Activated T-helper 9 cell treated with anti-CD3 and anti-CD28 coated beads, Interleukin-2, amount 50 U/mL, for 16 hours (primary cell): Measurements from ENCODE around the gene GPHN.

ENCODE experiments used
- DNase-seq: peaks from one replicate; pipeline ENCODE4 v3.0.0-alpha.2; 2020; ENCODE audit warnings: low read depth

Gene GPHN

GRCh38 chr14:66959437-66960050 lies 451.6 kb downstream of the GPHN start:
- no peak for DNase-seq

DNA sequence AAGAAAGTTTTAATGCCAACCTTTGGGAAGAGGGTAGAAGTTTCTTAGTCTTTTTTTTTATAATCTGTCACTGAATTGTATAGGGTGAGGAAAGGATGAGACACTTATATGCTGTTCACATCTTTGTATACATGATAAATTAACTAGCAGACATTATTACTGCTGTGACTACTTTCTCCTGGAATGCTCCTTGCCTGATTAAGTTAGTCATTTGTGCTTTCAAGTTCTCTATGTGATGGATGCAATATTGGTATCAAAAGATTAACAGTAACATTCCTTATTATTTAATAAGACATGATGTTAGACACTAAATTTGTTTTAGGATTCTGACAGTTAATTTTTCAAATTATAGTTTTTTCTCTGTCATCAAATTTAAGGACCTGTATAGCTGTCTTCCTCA lies 457.9 kb downstream of the GPHN start:
- DNase-seq: no peak

GRCh38 chr14:66972469-66972868 lies 464.5 kb downstream of the GPHN start:
- DNase-seq: no peak

- no peak for DNase-seq
Measured at GRCh38 chr14:66974397-66975025, 466.6 kb downstream of the GPHN start.

DNA sequence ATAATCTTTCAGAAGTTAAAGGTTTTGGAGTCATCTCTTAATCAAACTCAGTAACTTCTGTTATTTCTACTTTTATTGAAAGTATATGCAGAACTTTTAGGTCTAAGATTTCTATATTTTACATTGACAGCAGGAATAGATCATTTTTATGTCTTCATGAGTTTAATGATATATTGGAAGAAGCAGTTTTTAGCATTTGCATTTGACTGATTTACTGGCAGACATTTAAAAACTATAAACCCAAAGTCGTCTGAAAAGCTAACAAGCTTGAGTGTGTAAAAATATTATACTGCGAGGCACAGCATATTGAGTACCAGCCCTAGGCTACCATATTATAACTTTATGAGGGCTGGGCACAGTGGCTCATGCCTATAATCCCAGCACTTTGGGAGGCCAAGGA lies 467.3 kb downstream of the GPHN start:
- DNase-seq: no peak

GRCh38 chr14:66979101-66979974 lies 471.4 kb downstream of the GPHN start:
- DNase-seq: no peak

GRCh38 chr14:66982247-66982646 lies 474.3 kb downstream of the GPHN start:
- DNase-seq: no peak

GRCh38 chr14:66992776-66993175 lies 484.8 kb downstream of the GPHN start:
- no peak for DNase-seq

GRCh38 chr14:66993512-66993911 lies 485.6 kb downstream of the GPHN start:
- DNase-seq: no peak

- DNase-seq: no peak
Measured at GRCh38 chr14:66998013-66998412, 490.1 kb downstream of the GPHN start.

GRCh38 chr14:66999978-67000377 lies 492.0 kb downstream of the GPHN start:
- DNase-seq: no peak

- DNase-seq: no peak
Measured at GRCh38 chr14:67002994-67003753, 495.2 kb downstream of the GPHN start.

GRCh38 chr14:67004521-67004920 lies 496.6 kb downstream of the GPHN start:
- DNase-seq: no peak

DNA sequence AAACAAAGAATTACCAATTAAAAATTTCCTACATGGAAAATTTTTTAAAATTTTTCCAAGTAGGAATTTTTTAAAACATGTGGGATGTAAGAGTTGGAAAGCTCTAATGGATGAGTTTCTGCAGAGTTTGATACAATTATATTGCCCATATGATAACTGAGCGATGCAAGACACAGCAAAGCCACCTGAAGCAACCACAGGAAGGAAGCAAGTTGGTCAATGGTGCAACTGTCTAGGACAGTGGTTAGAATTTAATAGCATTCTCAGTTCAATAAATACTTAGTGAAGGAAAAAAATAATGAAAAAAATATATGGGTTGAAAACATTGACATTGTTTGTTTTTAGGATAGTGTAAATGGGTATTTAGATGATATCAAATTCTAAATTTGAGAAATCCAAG lies 502.7 kb downstream of the GPHN start:
- no peak for DNase-seq

- DNase-seq: no peak
Measured at GRCh38 chr14:67016856-67017255, 508.9 kb downstream of the GPHN start.

- DNase-seq: no peak
Measured at GRCh38 chr14:67018720-67019119, 510.8 kb downstream of the GPHN start.

DNA sequence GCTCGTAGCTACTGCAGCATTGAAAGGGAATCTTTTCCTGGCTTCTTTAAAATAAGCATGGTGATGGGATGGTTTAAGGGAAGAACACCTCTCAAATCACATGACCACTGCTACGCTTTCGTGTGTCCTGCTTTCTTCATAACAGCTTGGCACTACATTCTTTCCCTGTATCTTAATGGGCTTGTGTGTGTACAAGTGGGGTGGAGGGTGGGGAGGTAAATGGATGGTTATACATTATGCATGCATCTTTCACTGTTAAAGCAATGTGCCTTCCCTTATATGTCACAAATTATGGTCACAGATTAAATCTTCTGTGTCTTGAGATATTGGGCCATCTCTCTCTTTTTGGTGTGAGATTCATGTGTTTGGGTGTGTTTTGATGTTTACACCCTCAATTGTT lies 511.8 kb downstream of the GPHN start:
- no peak for DNase-seq

DNA sequence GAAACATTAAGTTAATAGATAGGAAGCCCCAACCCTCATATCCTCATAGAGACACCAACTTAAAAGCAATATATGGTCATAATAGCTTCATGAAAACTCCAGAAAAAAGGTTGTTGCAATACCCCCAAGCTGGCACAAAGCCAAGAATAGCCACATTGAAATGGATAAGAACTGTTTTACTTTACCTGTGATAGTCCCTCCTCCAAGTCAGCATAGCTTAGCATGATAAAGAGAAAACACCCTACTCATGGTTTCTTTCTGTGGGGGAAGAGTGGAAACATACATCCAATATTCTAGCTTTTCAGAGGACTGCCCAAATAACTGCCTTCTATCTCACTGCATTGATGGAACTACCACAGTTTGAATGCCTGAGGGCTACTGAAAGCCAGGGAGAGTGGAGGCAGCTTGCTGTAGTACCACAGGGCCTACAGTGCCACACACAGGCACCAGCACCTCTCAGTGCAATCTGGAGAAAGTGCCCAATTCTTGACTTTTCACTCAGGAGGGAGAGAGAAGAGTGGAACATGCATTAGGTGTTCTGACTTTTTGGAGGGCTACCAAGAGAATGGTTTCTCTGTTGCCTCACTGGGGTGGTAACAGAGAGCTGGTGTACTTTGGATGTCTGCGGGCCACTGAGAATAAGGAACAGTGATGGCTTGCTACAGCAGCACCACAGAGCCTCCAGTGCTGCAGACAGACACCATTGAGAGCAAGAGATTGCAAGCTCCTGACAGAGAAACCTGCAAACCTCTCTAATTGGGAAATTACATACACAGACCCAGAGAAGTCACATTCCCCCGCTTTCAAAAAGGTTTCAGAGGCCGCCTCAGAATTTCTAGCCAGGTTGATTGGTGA lies 524.2 kb downstream of the GPHN start:
- DNase-seq: no peak

- DNase-seq: no peak
Measured at GRCh38 chr14:67045440-67045839, 537.5 kb downstream of the GPHN start.

DNA sequence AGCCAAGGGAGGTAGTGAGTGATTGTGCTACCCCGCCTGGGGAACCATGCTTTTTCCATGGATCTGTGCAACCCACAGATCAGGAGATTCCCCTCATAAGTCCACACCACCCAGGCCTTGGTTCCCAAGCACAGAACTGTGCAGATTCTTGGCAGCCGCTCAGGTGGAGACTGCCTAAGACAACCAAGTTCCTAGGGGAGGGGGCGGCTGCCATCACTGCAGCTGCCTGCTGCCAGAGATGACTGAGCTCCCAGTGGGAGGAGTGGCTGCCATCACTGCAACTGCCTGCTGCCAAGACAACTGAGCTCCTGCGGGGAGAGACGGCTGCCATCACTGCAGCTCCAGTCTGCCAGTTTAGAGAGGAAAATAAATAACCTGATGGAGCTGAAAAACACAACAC lies 542.9 kb downstream of the GPHN start:
- no peak for DNase-seq

GRCh38 chr14:67056684-67057083 lies 548.7 kb downstream of the GPHN start:
- DNase-seq: no peak

DNA sequence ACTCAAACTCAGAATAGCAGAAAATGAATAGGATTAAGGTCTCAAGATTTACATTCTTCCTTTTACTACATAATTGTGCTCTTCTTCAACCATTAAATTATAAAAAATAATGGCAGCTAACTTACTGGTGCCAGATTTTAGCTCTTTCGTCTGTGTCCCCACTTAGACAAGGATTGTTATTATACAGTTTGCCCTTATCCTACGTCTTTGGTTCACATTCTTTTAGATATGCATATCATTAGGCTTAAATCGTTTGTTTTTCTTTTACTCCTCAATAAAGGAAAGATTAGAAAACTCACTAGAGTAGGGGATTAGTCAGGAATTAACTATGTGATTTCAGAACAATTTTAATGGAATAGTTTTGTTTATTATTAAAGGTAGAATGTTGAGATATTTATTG lies 551.6 kb downstream of the GPHN start:
- no peak for DNase-seq
